ENCODE results near the gene LRRTM4. TPM values are rescaled to one million over a fixed set of nuclear protein-coding genes. Genes with fewer than 3 reads are reported as not detected.

LRRTM4 gene
- total RNA-seq, 2 donors from 2014 or later: not detected

DNA sequence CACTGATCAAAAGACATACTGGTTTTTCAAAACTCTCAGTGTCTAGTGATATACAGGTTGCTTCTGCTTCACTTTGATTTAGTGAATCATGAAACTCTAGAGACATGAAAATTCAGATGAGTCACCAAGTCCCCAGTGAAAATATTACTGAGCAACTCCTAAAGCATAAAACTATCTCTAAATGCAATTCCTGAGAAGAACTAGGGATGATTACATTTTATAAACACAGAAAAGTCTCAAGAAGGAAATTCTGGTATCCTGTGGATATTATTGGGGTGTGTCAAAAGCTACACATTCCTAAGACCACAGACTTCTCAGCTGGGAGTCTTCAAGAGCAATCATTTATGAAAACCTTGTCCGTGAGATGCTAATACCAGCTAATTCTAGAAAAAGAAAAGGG lies 9.7 kb downstream of the LRRTM4 start:
- Mint-ChIP-seq H3K4me1 (no peaks in the 10 kb centered on the region), H3K27me3 (no peaks in the 10 kb centered on the region), H3K27ac (no peak overlapping the region), H3K9me3 (no peaks in the 10 kb centered on the region), H3K4me3 (no peak overlapping the region), H3K36me3 (ENCODE audit: low read depth) (no peaks in the 10 kb centered on the region)
- ATAC-seq (replicated peaks): no peak

DNA sequence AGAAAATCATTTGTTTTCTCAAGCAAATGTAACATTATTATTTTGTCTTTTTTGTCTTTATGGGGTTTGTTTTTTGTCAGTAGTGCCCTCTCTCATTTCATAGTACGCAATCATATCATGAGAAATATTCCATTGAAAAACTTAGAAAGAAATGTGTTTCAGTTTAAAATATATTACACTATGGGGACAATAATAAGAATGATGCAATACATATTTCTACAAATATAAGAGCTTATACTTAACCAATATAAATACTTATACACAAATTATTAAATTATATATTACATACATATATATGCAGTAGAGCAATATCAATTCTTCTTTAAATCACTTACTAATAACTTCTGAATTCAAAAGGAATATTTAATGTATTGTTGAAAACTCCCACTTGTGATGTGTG lies 13.7 kb downstream of the LRRTM4 start:
- H3K36me3 Mint-ChIP-seq (ENCODE audit: low read depth): no peaks in the 10 kb centered on the region
- H3K27ac Mint-ChIP-seq: no peak overlapping the region
- H3K9me3 Mint-ChIP-seq: peaks cover 4% of the 10 kb centered on the region
- no peak for ATAC-seq (replicated peaks)
- H3K4me1 Mint-ChIP-seq: no peaks in the 10 kb centered on the region
- no peaks in the 10 kb centered on the region for H3K27me3 Mint-ChIP-seq
- no peak overlapping the region for H3K4me3 Mint-ChIP-seq

DNA sequence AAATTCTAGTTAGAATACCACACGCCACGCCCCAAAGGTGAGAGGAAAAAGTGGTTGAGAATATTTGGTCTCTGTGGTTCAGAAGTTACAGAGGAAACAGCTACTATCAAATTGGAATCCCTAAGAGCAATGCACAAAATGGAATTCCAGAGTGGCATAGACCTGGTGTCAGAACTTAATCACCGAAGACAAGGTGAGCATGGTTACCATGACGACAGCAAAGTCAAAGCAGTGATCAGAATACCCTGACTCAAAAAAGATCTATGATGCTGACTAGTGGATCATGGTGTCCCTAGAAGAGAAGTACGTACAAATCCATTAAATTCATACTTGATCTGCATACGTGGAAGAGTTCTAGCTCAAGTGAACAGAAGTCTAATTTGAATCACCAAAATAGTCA lies 14.5 kb downstream of the LRRTM4 start:
- Mint-ChIP-seq H3K4me3 (no peak overlapping the region), H3K27ac (no peak overlapping the region), H3K27me3 (no peaks in the 10 kb centered on the region), H3K4me1 (no peaks in the 10 kb centered on the region), H3K36me3 (ENCODE audit: low read depth) (no peaks in the 10 kb centered on the region), H3K9me3 (peaks cover 4% of the 10 kb centered on the region)
- no peak for ATAC-seq (replicated peaks)

DNA sequence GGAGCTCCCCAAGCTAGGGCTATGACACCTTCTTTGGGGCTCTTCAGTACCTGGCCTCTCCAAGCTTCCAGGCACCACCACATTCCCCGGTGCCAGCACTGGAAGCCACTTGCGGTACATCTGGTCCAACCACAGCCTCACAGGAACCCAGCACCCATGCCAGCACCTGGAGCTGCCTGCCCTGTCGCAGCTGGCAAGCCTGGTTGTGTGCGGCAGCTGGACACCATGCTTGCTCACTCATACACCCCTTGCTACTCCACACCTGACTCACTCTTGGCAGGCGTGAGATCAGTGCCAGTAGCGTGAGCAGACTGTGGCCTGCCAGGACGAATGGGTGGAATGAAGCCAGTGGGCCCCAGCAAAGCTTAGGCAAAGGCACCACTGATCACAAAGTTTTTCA lies 34.0 kb downstream of the LRRTM4 start:
- ATAC-seq (replicated peaks): no peak
- H3K27me3 Mint-ChIP-seq: no peaks in the 10 kb centered on the region
- H3K36me3 Mint-ChIP-seq (ENCODE audit: low read depth): no peaks in the 10 kb centered on the region
- no peak overlapping the region for H3K27ac Mint-ChIP-seq
- peaks cover 5% of the 10 kb centered on the region for H3K9me3 Mint-ChIP-seq
- H3K4me1 Mint-ChIP-seq: no peaks in the 10 kb centered on the region
- H3K4me3 Mint-ChIP-seq: no peak overlapping the region

DNA sequence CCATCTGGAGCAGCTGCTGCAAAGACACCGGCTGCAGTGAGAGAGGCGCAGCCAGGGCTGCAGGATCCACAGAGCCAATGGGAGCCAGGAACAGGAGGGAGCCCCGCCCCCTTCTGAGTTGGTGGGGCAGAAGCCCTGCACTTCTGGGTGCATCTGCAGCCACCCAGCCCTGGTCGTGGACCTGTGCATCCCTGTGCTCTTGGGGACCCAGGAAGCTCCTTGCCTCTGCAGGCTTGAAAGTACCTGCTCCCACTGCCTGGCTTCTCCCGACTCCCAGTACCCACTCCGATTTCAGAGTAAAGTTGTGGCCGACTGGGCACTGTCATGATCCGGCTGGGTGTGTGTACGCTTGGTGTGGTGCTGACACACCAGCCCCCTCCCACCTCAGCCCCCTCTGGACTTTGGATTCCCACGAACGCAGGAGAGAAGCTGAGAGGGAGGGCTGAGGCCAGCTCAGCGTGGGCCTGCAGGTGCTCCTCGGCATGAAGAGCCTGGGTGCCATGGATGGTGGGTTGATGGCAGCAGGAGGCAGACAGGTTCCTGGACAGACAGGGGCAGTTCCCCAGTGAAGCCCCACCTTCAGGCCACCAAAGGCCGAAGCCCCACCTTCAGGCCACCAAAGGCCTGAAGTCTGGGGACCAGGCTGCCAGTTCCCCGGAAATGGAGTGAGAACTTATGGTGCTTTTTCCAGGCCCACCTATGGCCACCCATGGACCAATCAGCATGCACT lies 34.9 kb downstream of the LRRTM4 start:
- ATAC-seq (replicated peaks): no peak
- Mint-ChIP-seq H3K27me3 (no peaks in the 10 kb centered on the region), H3K9me3 (peaks cover 5% of the 10 kb centered on the region), H3K36me3 (ENCODE audit: low read depth) (no peaks in the 10 kb centered on the region), H3K27ac (no peak overlapping the region), H3K4me1 (no peaks in the 10 kb centered on the region), H3K4me3 (no peak overlapping the region)

DNA sequence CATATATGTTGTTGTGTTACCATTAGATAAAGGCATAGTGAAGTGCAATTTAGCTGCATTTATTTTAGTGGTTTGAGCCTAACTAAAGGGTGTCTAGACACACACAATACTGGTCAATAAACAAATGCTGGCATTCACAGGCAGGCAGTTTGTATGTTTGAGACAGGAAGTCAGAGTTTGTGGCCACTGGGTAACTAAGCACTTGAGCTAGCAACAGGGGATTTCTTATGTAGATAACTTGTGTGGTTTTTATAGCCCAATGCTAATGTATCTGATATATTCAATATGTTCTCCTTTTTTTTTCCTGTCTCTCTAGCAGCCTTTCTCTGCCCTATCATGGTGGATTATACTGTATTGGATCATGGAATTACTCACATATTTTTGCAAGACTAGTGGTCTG lies 38.1 kb downstream of the LRRTM4 start:
- Mint-ChIP-seq H3K27me3 (no peaks in the 10 kb centered on the region), H3K36me3 (ENCODE audit: low read depth) (no peaks in the 10 kb centered on the region), H3K27ac (no peak overlapping the region), H3K4me1 (no peaks in the 10 kb centered on the region), H3K9me3 (peaks cover 14% of the 10 kb centered on the region), H3K4me3 (no peak overlapping the region)
- ATAC-seq (replicated peaks): no peak

- no peak for ATAC-seq (replicated peaks)
- H3K4me3 Mint-ChIP-seq: no peak overlapping the region
- H3K9me3 Mint-ChIP-seq: peaks cover 19% of the 10 kb centered on the region
- no peaks in the 10 kb centered on the region for H3K27me3 Mint-ChIP-seq
- H3K27ac Mint-ChIP-seq: no peak overlapping the region
- no peaks in the 10 kb centered on the region for H3K4me1 Mint-ChIP-seq
- no peaks in the 10 kb centered on the region for H3K36me3 Mint-ChIP-seq (ENCODE audit: low read depth)
Measured at GRCh38 chr2:77479895-77480294, 42.3 kb downstream of the LRRTM4 start.

GRCh38 chr2:77479395-77479794 lies 42.8 kb downstream of the LRRTM4 start:
- no peak overlapping the region for H3K4me3 Mint-ChIP-seq
- ATAC-seq (replicated peaks): no peak
- no peaks in the 10 kb centered on the region for H3K4me1 Mint-ChIP-seq
- no peaks in the 10 kb centered on the region for H3K36me3 Mint-ChIP-seq (ENCODE audit: low read depth)
- H3K27me3 Mint-ChIP-seq: no peaks in the 10 kb centered on the region
- no peak overlapping the region for H3K27ac Mint-ChIP-seq
- peaks cover 19% of the 10 kb centered on the region for H3K9me3 Mint-ChIP-seq

DNA sequence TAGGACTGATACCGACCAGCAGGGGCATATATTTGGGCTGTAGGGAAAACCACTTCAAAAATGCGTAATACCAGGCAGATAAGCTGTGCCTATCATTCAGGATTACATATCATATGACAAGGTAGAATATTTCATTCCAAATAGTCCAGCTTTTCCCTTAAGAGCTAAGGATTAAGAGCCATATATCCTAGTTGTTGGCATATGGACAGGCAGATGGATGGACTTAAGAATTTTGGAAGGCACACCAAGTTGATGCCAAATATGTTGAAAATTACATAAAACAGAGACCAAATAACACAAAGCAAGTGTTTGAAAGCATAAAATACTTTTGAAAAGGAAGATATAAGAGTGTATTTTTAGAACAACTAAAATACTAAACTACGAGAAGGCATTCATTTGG lies 52.1 kb downstream of the LRRTM4 start:
- Mint-ChIP-seq H3K36me3 (ENCODE audit: low read depth) (no peaks in the 10 kb centered on the region), H3K9me3 (peaks cover 27% of the 10 kb centered on the region), H3K27ac (no peak overlapping the region), H3K27me3 (no peaks in the 10 kb centered on the region), H3K4me1 (no peaks in the 10 kb centered on the region), H3K4me3 (no peak overlapping the region)
- no peak for ATAC-seq (replicated peaks)

DNA sequence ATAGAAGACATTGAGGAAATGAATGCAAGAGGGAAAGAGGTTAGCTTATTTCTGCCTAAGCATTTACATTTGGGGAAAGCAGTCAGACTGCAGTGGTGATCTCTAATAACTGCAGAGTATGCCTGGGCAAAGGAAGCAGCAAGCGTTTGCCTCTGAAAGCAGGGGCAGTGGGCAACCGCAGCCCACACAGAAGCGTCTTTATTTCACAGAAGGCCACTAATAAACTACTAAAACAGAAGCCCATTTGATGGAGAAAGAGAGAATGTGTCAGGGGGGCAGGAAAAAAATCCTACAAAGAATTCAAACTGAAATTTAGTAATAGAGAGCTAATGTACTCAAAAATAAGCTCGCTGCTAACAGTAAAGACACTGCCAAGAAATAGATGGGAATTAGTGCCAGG lies 53.1 kb downstream of the LRRTM4 start:
- no peaks in the 10 kb centered on the region for H3K4me1 Mint-ChIP-seq
- ATAC-seq (replicated peaks): no peak
- H3K27me3 Mint-ChIP-seq: no peaks in the 10 kb centered on the region
- no peak overlapping the region for H3K4me3 Mint-ChIP-seq
- H3K9me3 Mint-ChIP-seq: peaks cover 27% of the 10 kb centered on the region
- no peak overlapping the region for H3K27ac Mint-ChIP-seq
- no peaks in the 10 kb centered on the region for H3K36me3 Mint-ChIP-seq (ENCODE audit: low read depth)

GRCh38 chr2:77459840-77460239 lies 62.3 kb downstream of the LRRTM4 start:
- H3K36me3 Mint-ChIP-seq (ENCODE audit: low read depth): no peaks in the 10 kb centered on the region
- no peak for ATAC-seq (replicated peaks)
- peaks cover 22% of the 10 kb centered on the region for H3K9me3 Mint-ChIP-seq
- no peaks in the 10 kb centered on the region for H3K4me1 Mint-ChIP-seq
- no peak overlapping the region for H3K4me3 Mint-ChIP-seq
- H3K27me3 Mint-ChIP-seq: no peaks in the 10 kb centered on the region
- no peak overlapping the region for H3K27ac Mint-ChIP-seq

DNA sequence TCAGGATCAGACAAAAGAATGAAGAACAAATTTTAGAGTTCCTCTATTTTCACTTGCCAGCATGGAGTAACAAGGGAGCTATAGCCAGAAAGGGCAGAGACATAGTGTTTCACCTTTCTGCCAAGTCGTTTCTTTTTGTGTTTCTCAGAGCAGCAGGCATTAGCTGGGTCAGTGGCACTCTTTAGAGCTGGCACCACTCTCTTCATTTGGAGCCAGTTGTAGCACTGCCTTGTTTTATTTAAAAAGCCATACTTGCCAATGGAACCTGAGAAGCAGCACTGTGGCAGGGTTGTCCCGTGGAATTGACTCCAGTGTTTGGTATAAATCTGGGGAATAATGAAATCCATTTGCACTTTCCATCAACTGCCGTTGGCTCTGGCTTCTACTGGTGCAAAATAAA lies 64.0 kb downstream of the LRRTM4 start:
- Mint-ChIP-seq H3K4me3 (no peak overlapping the region), H3K27ac (no peak overlapping the region), H3K9me3 (peaks cover 18% of the 10 kb centered on the region), H3K4me1 (no peaks in the 10 kb centered on the region), H3K27me3 (no peaks in the 10 kb centered on the region), H3K36me3 (ENCODE audit: low read depth) (no peaks in the 10 kb centered on the region)
- no peak for ATAC-seq (replicated peaks)

DNA sequence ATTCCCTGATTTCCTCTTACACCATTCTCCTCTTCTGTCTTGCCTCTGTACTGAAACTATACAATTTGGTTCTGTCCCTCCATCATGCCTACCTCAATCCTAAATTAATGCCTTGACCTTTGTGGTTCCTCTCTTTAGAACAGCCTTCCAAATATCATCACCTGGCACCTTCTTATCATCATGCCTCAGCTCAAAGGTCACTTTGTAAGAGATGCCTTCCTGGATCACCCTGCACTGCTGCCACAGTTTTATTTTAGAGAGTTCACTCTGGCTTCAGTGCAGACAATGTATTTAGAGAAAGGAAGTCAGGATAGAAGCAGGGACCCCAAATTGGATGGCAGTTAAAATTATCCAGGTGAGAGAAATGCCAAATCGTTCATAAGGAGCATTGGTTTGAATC lies 64.5 kb downstream of the LRRTM4 start:
- H3K36me3 Mint-ChIP-seq (ENCODE audit: low read depth): no peaks in the 10 kb centered on the region
- no peak for ATAC-seq (replicated peaks)
- no peaks in the 10 kb centered on the region for H3K27me3 Mint-ChIP-seq

GRCh38 chr2:77443076-77443475 lies 79.1 kb downstream of the LRRTM4 start:
- ATAC-seq (replicated peaks): no peak
- Mint-ChIP-seq H3K36me3 (ENCODE audit: low read depth) (no peaks in the 10 kb centered on the region), H3K27me3 (no peaks in the 10 kb centered on the region), H3K27ac (no peak overlapping the region), H3K4me3 (no peak overlapping the region), H3K4me1 (no peaks in the 10 kb centered on the region), H3K9me3 (peaks cover 28% of the 10 kb centered on the region)

More for the DNA sequence above, 64.5 kb downstream of the LRRTM4 start:
- no peak overlapping the region for H3K4me3 Mint-ChIP-seq
- H3K9me3 Mint-ChIP-seq: peaks cover 18% of the 10 kb centered on the region
- H3K27ac Mint-ChIP-seq: no peak overlapping the region
- H3K4me1 Mint-ChIP-seq: no peaks in the 10 kb centered on the region

DNA sequence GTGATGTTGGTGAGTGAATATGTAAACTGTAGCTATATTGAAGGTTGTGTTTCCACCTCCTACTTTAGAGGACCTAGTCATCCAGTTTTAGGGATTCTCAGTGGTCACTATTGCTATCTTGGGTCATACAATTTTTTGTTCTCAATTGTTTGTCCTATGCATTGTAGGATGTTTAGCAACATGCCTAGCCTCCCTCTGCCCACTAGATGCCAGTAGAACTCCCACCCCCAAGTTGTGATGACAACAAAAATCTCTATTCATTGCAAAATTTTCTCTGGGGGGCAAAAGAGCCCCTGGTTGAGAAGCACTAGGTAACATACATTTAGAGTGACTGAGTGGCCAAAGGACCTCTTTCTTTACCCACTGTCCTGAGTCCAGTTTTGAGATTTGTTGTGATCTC lies 87.3 kb downstream of the LRRTM4 start:
- Mint-ChIP-seq H3K36me3 (ENCODE audit: low read depth) (no peaks in the 10 kb centered on the region), H3K27me3 (no peaks in the 10 kb centered on the region), H3K9me3 (no peaks in the 10 kb centered on the region), H3K4me1 (no peaks in the 10 kb centered on the region), H3K4me3 (no peak overlapping the region), H3K27ac (no peak overlapping the region)
- no peak for ATAC-seq (replicated peaks)

- H3K4me1 Mint-ChIP-seq: no peaks in the 10 kb centered on the region
- H3K4me3 Mint-ChIP-seq: no peak overlapping the region
- no peak overlapping the region for H3K27ac Mint-ChIP-seq
- H3K36me3 Mint-ChIP-seq (ENCODE audit: low read depth): no peaks in the 10 kb centered on the region
- H3K9me3 Mint-ChIP-seq: peaks cover 7% of the 10 kb centered on the region
- no peak for ATAC-seq (replicated peaks)
- no peaks in the 10 kb centered on the region for H3K27me3 Mint-ChIP-seq
Measured at GRCh38 chr2:77428946-77429345, 93.2 kb downstream of the LRRTM4 start.
